HCT116 (cell line): ENCODE data around the gene EEFSEC. TPM values are rescaled to one million over a fixed set of nuclear protein-coding genes. Genes with fewer than 3 reads are reported as not detected.

Source experiments
- ATAC-seq: fragments of 200-7000 bp; cut with Tn5 transposase; 2 replicates; pipeline ENCODE4 v1.9.1; 2020; ENCODE audit warnings: mild to moderate bottlenecking, moderate library complexity
- BruUV-seq: library from RNA; stranded (reverse); fragments of 400-500 nt; replicated peaks from 2 replicates; lab custom pipeline; 2021; lab: Mats Ljungman, UMichigan
- CTCF ChIA-PET: fragments of 300-600 bp; sonication (Branson Sonifier 250); formaldehyde crosslinking; loops from one replicate; lab custom pipeline; 2021; ENCODE audit warnings: antibody characterized with exemption; lab: Charles Lee
- POLR2A ChIA-PET: fragments of 300-600, 350-600 bp; sonication (Branson Sonifier 250); formaldehyde crosslinking; loops from one replicate; lab custom pipeline; 2021; ENCODE audit warnings: antibody characterized with exemption; lab: Charles Lee
- RAD21 ChIA-PET, 2 experiments: fragments of 300-600 bp; sonication (Branson Sonifier 250); formaldehyde crosslinking; loops; one replicate each; lab custom pipeline; 2023; ENCODE audit warnings: low total read pairs in 2 of 2; ENCODE audit not compliant: uncharacterized antibody in 2 of 2, unreplicated experiment in 2 of 2, low non-redundant PET in 1 of 2; lab: Charles Lee
- DNase-seq: peaks from one replicate; pipeline ENCODE4 v3.0.0-alpha.2; 2010; ENCODE audit warnings: low read depth, low spot score
- H2AFZ ChIP-seq: fragments of 200-600 bp; shearing (Covaris generic), sonication (generic); 2 replicates; pipeline ENCODE4 v1.6.1; 2017; ENCODE audit warnings: low read depth, mixed run types, mixed read lengths, antibody characterized with exemption, low read length; ENCODE audit not compliant: poor library complexity, severe bottlenecking
- H3K27ac ChIP-seq: 2 replicates; pipeline ENCODE4 v1.5.1; 2012; ENCODE audit warnings: low read depth, low read length
- H3K27me3 ChIP-seq: fragments of 200-600 bp; sonication (generic); 2 replicates; pipeline ENCODE4 v1.6.1; 2016; ENCODE audit warnings: mixed run types, low read length, mixed read lengths; ENCODE audit not compliant: insufficient read depth
- H3K36me3 ChIP-seq, 2 experiments: fragments of 200-500 bp in 1 of 2; fragments of 200-600 bp in 1 of 2; sonication (Bioruptor generic) in 1 of 2; sonication (generic) in 1 of 2; 2 replicates each; pipeline versions ENCODE4 v1.5.1 to v1.6.1; 2014 to 2016; ENCODE audit warnings: low read length in 2 of 2, inconsistent platforms in 1 of 2, mixed read lengths in 1 of 2, mixed run types in 1 of 2; ENCODE audit not compliant: insufficient read depth in 2 of 2, control insufficient read depth in 1 of 2
- H3K4me1 ChIP-seq, 2 experiments: fragments of 200-600 bp in 1 of 2; sonication (generic) in 1 of 2; 2 replicates each; pipeline versions ENCODE4 v1.5.1 to v1.6.1; 2012 to 2017; ENCODE audit warnings: low read length in 2 of 2, inconsistent platforms in 1 of 2, mild to moderate bottlenecking in 1 of 2, mixed read lengths in 1 of 2, mixed run types in 1 of 2, moderate library complexity in 1 of 2; ENCODE audit not compliant: insufficient read depth in 2 of 2, control insufficient read depth in 1 of 2
- H3K4me2 ChIP-seq: fragments of 200-600 bp; sonication (generic); 2 replicates; pipeline ENCODE4 v1.6.1; 2017; ENCODE audit warnings: mixed run types, low read length, mixed read lengths
- H3K4me3 ChIP-seq, 2 experiments: fragments of 200-600 bp in 1 of 2; sonication (generic) in 1 of 2; replicated peaks in 1 of 2; 2 replicates each; pipeline ENCODE4 v1.5.1; 2011 to 2016; ENCODE audit warnings: low read length in 2 of 2, control low read depth in 1 of 2, low read depth in 1 of 2, mild to moderate bottlenecking in 1 of 2, mixed read lengths in 1 of 2, mixed run types in 1 of 2
- H3K79me2 ChIP-seq: fragments of 200-600 bp; sonication (generic); 2 replicates; pipeline ENCODE4 v1.6.1; 2017; ENCODE audit warnings: mild to moderate bottlenecking, mixed run types, low read length, moderate library complexity, mixed read lengths; ENCODE audit not compliant: insufficient read depth
- H3K9ac ChIP-seq: fragments of 200-600 bp; sonication (generic); 2 replicates; pipeline ENCODE4 v1.6.1; 2016; ENCODE audit warnings: low read length, mixed read lengths
- H3K9me2 ChIP-seq: fragments of 200-600 bp; sonication (generic), shearing (Covaris generic); 2 replicates; pipeline ENCODE4 v1.6.1; 2017; ENCODE audit warnings: mixed run types, mild to moderate bottlenecking, moderate library complexity; ENCODE audit not compliant: insufficient read depth
- H3K9me3 ChIP-seq, 2 experiments: fragments of 200-500 bp in 1 of 2; fragments of 200-600 bp in 1 of 2; sonication (Bioruptor generic) in 1 of 2; sonication (generic) in 1 of 2; 2 replicates each; pipeline ENCODE4 v1.6.1; 2014 to 2017; ENCODE audit warnings: low read length in 2 of 2, mixed read lengths in 2 of 2, inconsistent platforms in 1 of 2, low read depth in 1 of 2, mild to moderate bottlenecking in 1 of 2, mixed run types in 1 of 2, moderate library complexity in 1 of 2; ENCODE audit not compliant: control insufficient read depth in 1 of 2, insufficient read depth in 1 of 2
- H4K20me1 ChIP-seq: fragments of 200-600 bp; sonication (generic), shearing (Covaris generic); 2 replicates; pipeline ENCODE4 v1.6.1; 2017; ENCODE audit warnings: mixed run types, mild to moderate bottlenecking, moderate library complexity; ENCODE audit not compliant: insufficient read depth
- CBX3 ChIP-seq: IDR thresholded peaks from 2 replicates; pipeline ENCODE4 v1.6.1; 2012; ENCODE audit warnings: low read depth
- CEBPB ChIP-seq: IDR thresholded peaks from 2 replicates; pipeline ENCODE4 v1.6.1; 2012; ENCODE audit warnings: low read depth
- EGR1 ChIP-seq: IDR thresholded peaks from 2 replicates; pipeline ENCODE4 v1.6.1; 2012; ENCODE audit warnings: low read depth
- ELF1 ChIP-seq: IDR thresholded peaks from 2 replicates; pipeline ENCODE4 v1.6.1; 2012; ENCODE audit warnings: low read depth, borderline replicate concordance
- EZH2phosphoT487 ChIP-seq: fragments of 200-600 bp; IDR thresholded peaks from 2 replicates; pipeline ENCODE4 v1.6.1; 2018; ENCODE audit warnings: antibody characterized with exemption, borderline replicate concordance
- POLR2A ChIP-seq: IDR thresholded peaks from 2 replicates; pipeline ENCODE4 v1.7.0; 2011; ENCODE audit warnings: borderline replicate concordance; ENCODE audit not compliant: insufficient read depth, insufficient read length; ENCODE audit errors: extremely low read depth
- RAD21 ChIP-seq: IDR thresholded peaks from 2 replicates; pipeline ENCODE4 v1.6.1; 2012; ENCODE audit warnings: low read depth, mild to moderate bottlenecking
- SP1 ChIP-seq: IDR thresholded peaks from 2 replicates; pipeline ENCODE4 v1.6.1; 2012; ENCODE audit warnings: low read depth
- SRF ChIP-seq: IDR thresholded peaks from 2 replicates; pipeline ENCODE4 v1.6.1; 2012; ENCODE audit warnings: low read depth
- TCF7L2 ChIP-seq: IDR thresholded peaks from 2 replicates; pipeline ENCODE4 v1.7.0; 2011; ENCODE audit warnings: borderline replicate concordance, inconsistent platforms; ENCODE audit not compliant: insufficient read depth, insufficient read length; ENCODE audit errors: extremely low read depth
- intact Hi-C: fragments of 100-400 bp; cut with micrococcal nuclease; formaldehyde crosslinking; loops from 2 replicates; pipeline ENCODE4 v1.10.0; 2022
- total RNA-seq: library from RNA; stranded (reverse); gene quantifications from one replicate; pipeline ENCODE4 v1.2.1, GENCODE V29; 2021; ENCODE audit not compliant: unreplicated experiment
- TF ChIP-seq, protein P1 (sequence below): IDR thresholded peaks from 2 replicates; pipeline ENCODE4 v1.6.1; 2011; ENCODE audit warnings: mild to moderate bottlenecking, low read length, moderate library complexity; ENCODE audit not compliant: insufficient replicate concordance; ENCODE audit errors: extremely low read depth
- TF ChIP-seq, protein P2 (sequence below): IDR thresholded peaks from 2 replicates; pipeline ENCODE4 v1.6.1; 2012
- TF ChIP-seq, protein P3 (sequence below): IDR thresholded peaks from 2 replicates; pipeline ENCODE4 v1.6.1; 2012

Gene EEFSEC
- total RNA-seq, 1 experiment from 2014 or later, result 16.1 TPM

DNA sequence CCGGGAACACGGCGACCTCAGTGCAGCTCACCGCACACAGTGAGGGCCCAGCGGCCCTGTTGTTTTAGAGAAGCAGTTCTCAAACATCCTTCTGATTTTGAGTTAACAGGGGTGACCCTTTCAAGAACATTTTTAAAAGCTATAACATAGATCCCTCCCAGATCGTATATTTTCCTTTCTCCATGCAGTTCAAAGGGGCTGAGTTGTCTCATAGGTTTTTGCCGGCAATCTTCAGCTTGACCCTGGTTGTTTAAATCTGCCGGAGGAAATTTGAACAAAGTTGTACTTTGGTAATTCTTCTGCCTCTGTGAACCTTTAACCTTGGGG, 14.3 kb downstream of the EEFSEC start (continued):
- no peak for TF ChIP-seq EGR1

DNA sequence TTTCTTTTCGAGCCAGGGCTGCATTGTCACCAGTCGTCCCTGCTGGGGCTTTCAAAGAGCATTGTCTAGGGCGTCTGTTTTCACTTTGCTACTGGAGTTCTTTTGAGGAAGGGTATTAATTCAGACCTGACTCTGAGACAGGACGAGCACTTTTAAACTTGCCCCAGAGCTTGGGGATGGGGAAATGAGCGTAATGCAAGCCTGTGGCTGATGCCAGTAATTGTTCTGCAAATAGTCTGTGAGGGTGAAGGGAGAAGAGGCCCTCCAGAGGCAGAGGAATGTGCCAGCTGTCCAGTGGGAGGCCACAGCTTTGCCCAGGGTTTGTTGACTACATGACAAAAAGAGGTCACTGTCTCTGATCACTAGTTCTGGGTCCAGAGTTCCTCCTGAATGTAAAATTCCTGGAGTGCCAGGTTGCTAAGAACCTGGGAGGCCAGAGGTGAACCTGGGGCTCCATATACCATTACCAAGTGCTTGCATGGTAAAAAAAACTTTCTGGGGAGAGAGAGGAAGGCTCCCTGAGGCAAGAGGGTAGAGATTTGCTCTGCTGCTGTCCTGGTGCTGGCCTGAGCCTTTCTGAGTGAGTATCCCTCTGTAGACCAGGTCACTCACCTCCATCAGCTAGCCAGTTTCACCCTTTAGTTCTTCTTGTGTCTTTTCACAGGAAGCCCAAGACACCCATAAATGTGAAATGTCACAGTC, 14.8 kb downstream of the EEFSEC start:
- Histone ChIP-seq H3K9ac (no peak overlapping the region), H3K27ac (no peak overlapping the region), H3K9me3 (no peaks in the 10 kb centered on the region), H3K9me2 (no peaks in the 10 kb centered on the region), H3K4me2 (no peak overlapping the region), H2AFZ (no peak overlapping the region), H3K4me3 (no peak overlapping the region), H3K36me3 (no peaks in the 10 kb centered on the region), H3K27me3 (no peaks in the 10 kb centered on the region), H3K4me1 (peaks cover 0 to 7% of the 10 kb centered on the region in 2 experiments; a peak in 1 of 4 replicates), H3K79me2 (peaks cover 6% of the 10 kb centered on the region; the same call in 1 of the 2 replicates), H4K20me1 (no peaks in the 10 kb centered on the region)
- ATAC-seq (no peak), DNase-seq (no peak)
- no peak for TF ChIP-seq CBX3
- no peak for TF ChIP-seq POLR2A
- TF ChIP-seq ELF1, result no peak
- TF ChIP-seq TCF7L2, result no peak
- no peak for TF ChIP-seq EGR1
- TF ChIP-seq SP1, result no peak
- POLR2A ChIA-PET, result no interaction called here
- RAD21 ChIA-PET, result no interaction called here
- no TSS peak for BruUV-seq
- intact Hi-C loops, result no loop called here
- CTCF ChIA-PET, result interaction anchor here (1.1 kb wide), 1 partner anchor 441 kb away, joined by 3 read pairs; no protein-coding TSS in a partner anchor

DNA sequence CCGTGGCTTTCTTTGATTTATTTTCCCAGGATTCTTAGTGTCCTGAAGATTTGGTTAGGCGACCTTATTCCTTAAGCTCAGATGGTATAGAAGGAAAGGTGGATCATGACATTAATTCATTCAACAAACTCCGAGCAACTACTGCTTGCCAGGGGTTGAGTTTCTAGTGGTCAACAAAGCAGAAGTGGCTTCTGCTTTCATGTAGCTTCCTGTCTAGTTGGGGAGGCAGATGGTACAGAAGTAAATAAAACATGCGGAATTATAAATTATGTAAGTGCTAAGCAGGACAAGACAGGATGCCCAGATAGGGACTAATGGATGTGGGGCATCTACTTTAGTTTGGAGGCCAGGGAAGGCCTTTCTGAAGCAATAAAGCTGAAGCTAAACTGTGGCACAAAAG, 15.6 kb downstream of the EEFSEC start:
- ChIA-PET CTCF (interaction anchor here (1.1 kb wide), 1 partner anchor 440 kb away, joined by 3 read pairs; no protein-coding TSS in a partner anchor), POLR2A (no interaction called here), RAD21 (no interaction called here)
- intact Hi-C loops, result no loop called here
- no peak overlapping the region for H3K27ac ChIP-seq
- no peaks in the 10 kb centered on the region for H3K27me3 ChIP-seq
- H3K79me2 ChIP-seq, result peaks cover 3% of the 10 kb centered on the region; the same call in 1 of the 2 replicates
- no peaks in the 10 kb centered on the region for H3K9me2 ChIP-seq
- H2AFZ ChIP-seq, result no peak overlapping the region
- DNase-seq, result no peak
- no peaks in the 10 kb centered on the region for H3K36me3 ChIP-seq
- H3K4me1 ChIP-seq, result peaks cover 0 to 7% of the 10 kb centered on the region in 2 experiments; a peak in 1 of 4 replicates
- BruUV-seq, result no TSS peak
- no peak overlapping the region for H3K4me3 ChIP-seq
- H3K9me3 ChIP-seq, result no peaks in the 10 kb centered on the region
- no peak overlapping the region for H3K4me2 ChIP-seq
- no peak overlapping the region for H3K9ac ChIP-seq
- no peak for ATAC-seq
- H4K20me1 ChIP-seq, result no peaks in the 10 kb centered on the region
- no peak for TF ChIP-seq EZH2phosphoT487
- TF ChIP-seq SRF, result no peak
- TF ChIP-seq, protein P1, sequence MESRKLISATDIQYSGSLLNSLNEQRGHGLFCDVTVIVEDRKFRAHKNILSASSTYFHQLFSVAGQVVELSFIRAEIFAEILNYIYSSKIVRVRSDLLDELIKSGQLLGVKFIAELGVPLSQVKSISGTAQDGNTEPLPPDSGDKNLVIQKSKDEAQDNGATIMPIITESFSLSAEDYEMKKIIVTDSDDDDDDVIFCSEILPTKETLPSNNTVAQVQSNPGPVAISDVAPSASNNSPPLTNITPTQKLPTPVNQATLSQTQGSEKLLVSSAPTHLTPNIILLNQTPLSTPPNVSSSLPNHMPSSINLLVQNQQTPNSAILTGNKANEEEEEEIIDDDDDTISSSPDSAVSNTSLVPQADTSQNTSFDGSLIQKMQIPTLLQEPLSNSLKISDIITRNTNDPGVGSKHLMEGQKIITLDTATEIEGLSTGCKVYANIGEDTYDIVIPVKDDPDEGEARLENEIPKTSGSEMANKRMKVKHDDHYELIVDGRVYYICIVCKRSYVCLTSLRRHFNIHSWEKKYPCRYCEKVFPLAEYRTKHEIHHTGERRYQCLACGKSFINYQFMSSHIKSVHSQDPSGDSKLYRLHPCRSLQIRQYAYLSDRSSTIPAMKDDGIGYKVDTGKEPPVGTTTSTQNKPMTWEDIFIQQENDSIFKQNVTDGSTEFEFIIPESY, result no peak
- no peak for TF ChIP-seq RAD21
- no peak for TF ChIP-seq CBX3
- TF ChIP-seq TCF7L2, result no peak
- no peak for TF ChIP-seq CEBPB
- no peak for TF ChIP-seq POLR2A
- TF ChIP-seq, protein P2, sequence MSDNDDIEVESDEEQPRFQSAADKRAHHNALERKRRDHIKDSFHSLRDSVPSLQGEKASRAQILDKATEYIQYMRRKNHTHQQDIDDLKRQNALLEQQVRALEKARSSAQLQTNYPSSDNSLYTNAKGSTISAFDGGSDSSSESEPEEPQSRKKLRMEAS, result no peak
- no peak for TF ChIP-seq SP1
- no peak for TF ChIP-seq EGR1
- TF ChIP-seq ELF1, result no peak
- TF ChIP-seq, protein P3, sequence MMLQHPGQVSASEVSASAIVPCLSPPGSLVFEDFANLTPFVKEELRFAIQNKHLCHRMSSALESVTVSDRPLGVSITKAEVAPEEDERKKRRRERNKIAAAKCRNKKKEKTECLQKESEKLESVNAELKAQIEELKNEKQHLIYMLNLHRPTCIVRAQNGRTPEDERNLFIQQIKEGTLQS, result no peak
